ENCODE measurements around the gene PNPLA5. TPM values are rescaled to one million over a fixed set of nuclear protein-coding genes. Genes with fewer than 3 reads are reported as not detected.
A peak's percentile ranks its signal among the peaks of the same experiment; 100 is the strongest.

Gene PNPLA5
- total RNA-seq, 2 donors from 2014 or later = 0.68 to 0.73 TPM

- H3K27me3 Mint-ChIP-seq (ENCODE audit: insufficient read depth) = peaks cover 8% of the 10 kb centered on the region
- no peak for DNase-seq
- no peaks in the 10 kb centered on the region for H3K9me3 ChIP-seq (ENCODE audit: control insufficient read depth, low read length)
- H3K27me3 ChIP-seq (ENCODE audit: control insufficient read depth, insufficient read depth, low read length, poor library complexity, severe bottlenecking) = no peaks in the 10 kb centered on the region
- WGBS, 2 experiments (ENCODE audit: insufficient coverage in 1 of 2, insufficient read length in 1 of 2) = 0 to 20% methylated on average over 2 to 4 of the region's 13 CpGs
- peak overlapping the region; percentile 85 for H3K4me3 Mint-ChIP-seq
- H3K4me1 ChIP-seq (ENCODE audit: control insufficient read depth, insufficient read depth, low read length) = peaks cover 10% of the 10 kb centered on the region
- peak overlapping the region; percentile 63 for H3K4me3 ChIP-seq (ENCODE audit: low read length)
- TF ChIP-seq CTCF (conservative IDR thresholded peaks at IDR 0.05) = no peak
- peaks cover 24% of the 10 kb centered on the region for H3K4me1 Mint-ChIP-seq
- H3K9ac ChIP-seq (ENCODE audit: extremely low read depth, low read length, poor library complexity, severe bottlenecking) = no peak overlapping the region
- peak overlapping the region; percentile 60 for H3K27ac ChIP-seq (ENCODE audit: low read depth, low read length)
- H3K36me3 ChIP-seq (ENCODE audit: control insufficient read depth, insufficient read depth, low read length) = peaks cover 13% of the 10 kb centered on the region
- H3K36me3 Mint-ChIP-seq (ENCODE audit: low read depth) = peaks cover 14% of the 10 kb centered on the region
- H3K9me3 Mint-ChIP-seq = no peaks in the 10 kb centered on the region
- peak overlapping the region; percentile 84 for H3K27ac Mint-ChIP-seq
These were observed 31.4 kb upstream of the PNPLA5 start for GRCh38 chr22:43923191-43923590.

GRCh38 chr22:43922123-43922522 lies 30.3 kb upstream of the PNPLA5 start:
- H3K27me3 ChIP-seq (ENCODE audit: control insufficient read depth, insufficient read depth, low read length, poor library complexity, severe bottlenecking) = no peaks in the 10 kb centered on the region
- H3K4me1 Mint-ChIP-seq = peaks cover 22% of the 10 kb centered on the region
- H3K9ac ChIP-seq (ENCODE audit: extremely low read depth, low read length, poor library complexity, severe bottlenecking) = no peak overlapping the region
- no peak overlapping the region for H3K4me3 Mint-ChIP-seq
- H3K9me3 ChIP-seq (ENCODE audit: control insufficient read depth, low read length) = no peaks in the 10 kb centered on the region
- peak; percentile 61 for TF ChIP-seq CTCF (conservative IDR thresholded peaks at IDR 0.05)
- no peaks in the 10 kb centered on the region for H3K9me3 Mint-ChIP-seq
- H3K4me1 ChIP-seq (ENCODE audit: control insufficient read depth, insufficient read depth, low read length) = peaks cover 10% of the 10 kb centered on the region
- DNase-seq = peak; percentile 71
- no peak overlapping the region for H3K27ac ChIP-seq (ENCODE audit: low read depth, low read length)
- WGBS, 2 experiments (ENCODE audit: insufficient coverage in 1 of 2, insufficient read length in 1 of 2) = 60 to 90% methylated on average over 1 to 3 of the region's 3 CpGs
- H3K27me3 Mint-ChIP-seq (ENCODE audit: insufficient read depth) = peaks cover 13% of the 10 kb centered on the region
- peaks cover 8% of the 10 kb centered on the region for H3K36me3 Mint-ChIP-seq (ENCODE audit: low read depth)
- H3K27ac Mint-ChIP-seq = no peak overlapping the region
- no peak overlapping the region for H3K4me3 ChIP-seq (ENCODE audit: low read length)
- peaks cover 8% of the 10 kb centered on the region for H3K36me3 ChIP-seq (ENCODE audit: control insufficient read depth, insufficient read depth, low read length)

GRCh38 chr22:43921370-43921769 lies 29.6 kb upstream of the PNPLA5 start:
- Histone ChIP-seq H3K27ac (ENCODE audit: low read depth, low read length) (no peak overlapping the region), H3K36me3 (ENCODE audit: control insufficient read depth, insufficient read depth, low read length) (peaks cover 1% of the 10 kb centered on the region)
- no peak for DNase-seq

More at GRCh38 chr22:43921370-43921769, 29.6 kb upstream of the PNPLA5 start:
- no peak for TF ChIP-seq CTCF (conservative IDR thresholded peaks at IDR 0.05)
- H3K9me3 Mint-ChIP-seq = no peaks in the 10 kb centered on the region
- no peak overlapping the region for H3K4me3 ChIP-seq (ENCODE audit: low read length)
- peaks cover 13% of the 10 kb centered on the region for H3K27me3 Mint-ChIP-seq (ENCODE audit: insufficient read depth)
- WGBS, 2 experiments (ENCODE audit: insufficient coverage in 1 of 2, insufficient read length in 1 of 2) = 71 to 96% methylated on average over 2 to 4 of the region's 4 CpGs
- no peaks in the 10 kb centered on the region for H3K27me3 ChIP-seq (ENCODE audit: control insufficient read depth, insufficient read depth, low read length, poor library complexity, severe bottlenecking)
- peaks cover 18% of the 10 kb centered on the region for H3K4me1 Mint-ChIP-seq
- H3K4me1 ChIP-seq (ENCODE audit: control insufficient read depth, insufficient read depth, low read length) = peaks cover 6% of the 10 kb centered on the region
- H3K9ac ChIP-seq (ENCODE audit: extremely low read depth, low read length, poor library complexity, severe bottlenecking) = no peak overlapping the region
- H3K27ac Mint-ChIP-seq = no peak overlapping the region
- H3K9me3 ChIP-seq (ENCODE audit: control insufficient read depth, low read length) = no peaks in the 10 kb centered on the region
- peaks cover 2% of the 10 kb centered on the region for H3K36me3 Mint-ChIP-seq (ENCODE audit: low read depth)
- no peak overlapping the region for H3K4me3 Mint-ChIP-seq
